ENCODE measurements around the gene BMX.

DNA sequence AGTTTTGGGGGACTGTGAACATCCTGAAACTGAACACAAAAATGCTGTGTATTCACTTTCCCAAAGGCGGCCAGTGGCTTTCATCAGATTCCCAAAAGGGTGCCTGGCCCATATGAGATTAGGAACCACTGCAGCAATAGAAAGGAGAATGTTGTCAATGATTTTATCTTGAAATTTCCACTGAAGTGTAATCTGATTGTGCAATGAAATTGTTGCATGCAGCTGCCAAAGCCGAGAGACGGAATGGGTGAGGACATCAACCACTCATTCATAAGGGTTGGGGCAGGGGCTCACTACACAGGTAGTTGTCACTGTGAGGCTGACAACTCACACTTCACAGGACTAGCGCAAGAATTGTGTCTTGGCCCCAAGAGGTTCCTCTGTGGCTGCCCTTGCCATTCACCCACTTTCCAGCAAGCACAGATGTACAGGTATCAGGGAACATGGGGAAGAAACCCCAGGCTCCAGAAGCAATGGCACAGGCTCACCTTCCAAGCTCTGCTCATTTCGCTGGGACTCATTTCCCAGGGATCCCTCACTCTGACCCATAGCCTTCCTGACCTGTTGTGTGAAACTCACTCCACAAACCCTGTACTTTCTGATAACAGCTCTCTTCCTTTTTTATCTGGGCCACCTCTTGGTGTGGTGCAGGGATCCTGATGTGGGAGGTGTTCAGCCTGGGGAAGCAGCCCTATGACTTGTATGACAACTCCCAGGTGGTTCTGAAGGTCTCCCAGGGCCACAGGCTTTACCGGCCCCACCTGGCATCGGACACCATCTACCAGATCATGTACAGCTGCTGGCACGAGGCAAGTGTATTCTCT is 48.8 kb downstream of the BMX start:
- TF ChIP-seq, protein P1, sequence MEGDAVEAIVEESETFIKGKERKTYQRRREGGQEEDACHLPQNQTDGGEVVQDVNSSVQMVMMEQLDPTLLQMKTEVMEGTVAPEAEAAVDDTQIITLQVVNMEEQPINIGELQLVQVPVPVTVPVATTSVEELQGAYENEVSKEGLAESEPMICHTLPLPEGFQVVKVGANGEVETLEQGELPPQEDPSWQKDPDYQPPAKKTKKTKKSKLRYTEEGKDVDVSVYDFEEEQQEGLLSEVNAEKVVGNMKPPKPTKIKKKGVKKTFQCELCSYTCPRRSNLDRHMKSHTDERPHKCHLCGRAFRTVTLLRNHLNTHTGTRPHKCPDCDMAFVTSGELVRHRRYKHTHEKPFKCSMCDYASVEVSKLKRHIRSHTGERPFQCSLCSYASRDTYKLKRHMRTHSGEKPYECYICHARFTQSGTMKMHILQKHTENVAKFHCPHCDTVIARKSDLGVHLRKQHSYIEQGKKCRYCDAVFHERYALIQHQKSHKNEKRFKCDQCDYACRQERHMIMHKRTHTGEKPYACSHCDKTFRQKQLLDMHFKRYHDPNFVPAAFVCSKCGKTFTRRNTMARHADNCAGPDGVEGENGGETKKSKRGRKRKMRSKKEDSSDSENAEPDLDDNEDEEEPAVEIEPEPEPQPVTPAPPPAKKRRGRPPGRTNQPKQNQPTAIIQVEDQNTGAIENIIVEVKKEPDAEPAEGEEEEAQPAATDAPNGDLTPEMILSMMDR (IDR thresholded peaks at IDR 0.05; ENCODE audit: low read depth, low read length), result no peak
- TF ChIP-seq EZH2phosphoT487 (IDR thresholded peaks at IDR 0.05; ENCODE audit: low read depth), result no peak

Data from OCI-LY3 (cell line).